Mammary epithelial cell (primary cell): ENCODE results near the gene UBE2F.

ENCODE experiments used
- CTCF ChIP-seq, 2 donors: IDR thresholded peaks in 1 of 2; conservative IDR thresholded peaks in 1 of 2; 2 replicates each; pipeline ENCODE4 v1.5.1; 2011 to 2012; ENCODE audit warnings: inconsistent platforms in 2 of 2, low read length in 2 of 2, mild to moderate bottlenecking in 2 of 2, control low read depth in 1 of 2, low read depth in 1 of 2; ENCODE audit not compliant: insufficient read depth in 1 of 2; ENCODE audit errors: extremely low read depth in 1 of 2
- EZH2 ChIP-seq: IDR thresholded peaks from 2 replicates; pipeline ENCODE4 v1.6.1; 2012; ENCODE audit warnings: low read length, inconsistent platforms, borderline replicate concordance

- TF ChIP-seq CTCF (conservative IDR thresholded peaks at IDR 0.05 in 1 of 2, IDR thresholded peaks at IDR 0.05 in 1 of 2; ENCODE audit: extremely low read depth in 1 of 2, insufficient read depth in 1 of 2, low read depth in 1 of 2, low read length in 2 of 2): no peak
- no peak for TF ChIP-seq EZH2
Observed at GRCh38 chr2:238024986-238025385, 58.2 kb downstream of the UBE2F start.
